HTR-8/SVneo (cell line): ENCODE measurements around the gene FMNL3.
A peak's percentile ranks its signal among the peaks of the same experiment; 100 is the strongest.
"Not testable (repeated sequence)": the region's sequence is repeated elsewhere in the genome, so short reads cannot be mapped to it uniquely, and the experiment has no call there.

Source experiments
- DNase-seq: peaks from one replicate; pipeline ENCODE4 v3.0.0; 2011; ENCODE audit warnings: low spot score, mixed read lengths; ENCODE audit not compliant: insufficient read length
- FAIRE-seq: peaks from 2 replicates; lab custom pipeline; 2011; peaks lifted over from hg19 to GRCh38; lab: Jason Lieb, UNC

FMNL3 gene

GRCh38 chr12:49716553-49716952, 9.3 kb upstream of the FMNL3 start:
- FAIRE-seq (no peak), DNase-seq (no peak)

GRCh38 chr12:49713952-49714351, 6.7 kb upstream of the FMNL3 start:
- FAIRE-seq, result not testable (repeated sequence)

GRCh38 chr12:49708851-49709250, 1.6 kb upstream of the FMNL3 start:
- no peak for FAIRE-seq
- DNase-seq, result no peak

More at GRCh38 chr12:49713952-49714351, 6.7 kb upstream of the FMNL3 start:
- DNase-seq, result not testable (repeated sequence)

GRCh38 chr12:49707812-49708147, 575 bp upstream of the FMNL3 start:
- DNase-seq, result no peak
- FAIRE-seq, result no peak

GRCh38 chr12:49706351-49707127, 666 bp downstream of the FMNL3 start:
- FAIRE-seq (no peak), DNase-seq (peak; percentile 38)

- no peak for FAIRE-seq
These were observed 1.6 kb downstream of the FMNL3 start for GRCh38 chr12:49705479-49706134.

GRCh38 chr12:49703647-49704137, 3.5 kb downstream of the FMNL3 start:
- no peak for FAIRE-seq
- no peak for DNase-seq

More at GRCh38 chr12:49705479-49706134, 1.6 kb downstream of the FMNL3 start:
- peak; percentile 55 for DNase-seq

- DNase-seq, result no peak
- FAIRE-seq, result no peak
These were observed 4.5 kb downstream of the FMNL3 start for GRCh38 chr12:49702676-49703215.

GRCh38 chr12:49702009-49702408, 5.2 kb downstream of the FMNL3 start:
- DNase-seq (no peak), FAIRE-seq (no peak)

GRCh38 chr12:49698619-49699545, 8.3 kb downstream of the FMNL3 start:
- no peak for FAIRE-seq
- peak; percentile 38 for DNase-seq

- DNase-seq (no peak), FAIRE-seq (no peak)
These were observed 9.4 kb downstream of the FMNL3 start for GRCh38 chr12:49697808-49698207.

- no peak for DNase-seq
- no peak for FAIRE-seq
These were observed 10.5 kb downstream of the FMNL3 start for GRCh38 chr12:49696723-49697122.

GRCh38 chr12:49693931-49694444, 13.2 kb downstream of the FMNL3 start:
- no peak for FAIRE-seq
- no peak for DNase-seq

GRCh38 chr12:49692851-49693250, 14.4 kb downstream of the FMNL3 start:
- no peak for FAIRE-seq
- no peak for DNase-seq

GRCh38 chr12:49689785-49690184, 17.4 kb downstream of the FMNL3 start:
- FAIRE-seq (no peak), DNase-seq (no peak)

GRCh38 chr12:49689237-49689636, 18.0 kb downstream of the FMNL3 start:
- DNase-seq (no peak), FAIRE-seq (no peak)

GRCh38 chr12:49687941-49688340, 19.3 kb downstream of the FMNL3 start:
- DNase-seq (no peak), FAIRE-seq (no peak)

GRCh38 chr12:49684310-49684854, 22.8 kb downstream of the FMNL3 start:
- DNase-seq (no peak), FAIRE-seq (no peak)

GRCh38 chr12:49683599-49684309, 23.5 kb downstream of the FMNL3 start:
- DNase-seq (no peak), FAIRE-seq (no peak)
